ENCODE measurements around the gene MDP1.

Gene MDP1

GRCh38 chr14:24179294-24179960 is 36.4 kb downstream of the MDP1 start:
- no peak overlapping the region for H3K27ac ChIP-seq
- TF ChIP-seq ZFX (IDR thresholded peaks at IDR 0.05; ENCODE audit: borderline replicate concordance) (no peak), CTCF (IDR thresholded peaks at IDR 0.05) (no peak)

GRCh38 chr14:24178399-24179178 is 37.3 kb downstream of the MDP1 start:
- no peak for TF ChIP-seq ZFX (IDR thresholded peaks at IDR 0.05; ENCODE audit: borderline replicate concordance)
- TF ChIP-seq CTCF (IDR thresholded peaks at IDR 0.05): no peak
- no peak overlapping the region for H3K27ac ChIP-seq

GRCh38 chr14:24177891-24178290 is 38.0 kb downstream of the MDP1 start:
- H3K27ac ChIP-seq: no peak overlapping the region

GRCh38 chr14:24177041-24177825 is 38.6 kb downstream of the MDP1 start:
- TF ChIP-seq ZFX (IDR thresholded peaks at IDR 0.05; ENCODE audit: borderline replicate concordance) (no peak), CTCF (IDR thresholded peaks at IDR 0.05) (no peak)
- no peak overlapping the region for H3K27ac ChIP-seq

More at GRCh38 chr14:24177891-24178290, 38.0 kb downstream of the MDP1 start:
- no peak for TF ChIP-seq CTCF (IDR thresholded peaks at IDR 0.05)
- no peak for TF ChIP-seq ZFX (IDR thresholded peaks at IDR 0.05; ENCODE audit: borderline replicate concordance)

GRCh38 chr14:24176599-24176998 is 39.3 kb downstream of the MDP1 start:
- TF ChIP-seq CTCF (IDR thresholded peaks at IDR 0.05) (no peak), ZFX (IDR thresholded peaks at IDR 0.05; ENCODE audit: borderline replicate concordance) (no peak)
- H3K27ac ChIP-seq: no peak overlapping the region

GRCh38 chr14:24172871-24173281 is 43.0 kb downstream of the MDP1 start:
- TF ChIP-seq ZFX (IDR thresholded peaks at IDR 0.05; ENCODE audit: borderline replicate concordance): no peak
- TF ChIP-seq CTCF (IDR thresholded peaks at IDR 0.05): no peak

More at GRCh38 chr14:24172871-24173281, 43.0 kb downstream of the MDP1 start:
- H3K27ac ChIP-seq: no peak overlapping the region
